Activated effector memory CD4-positive, alpha-beta T cell treated with anti-CD3 and anti-CD28 coated beads, Interleukin-2, amount 50 U/mL, for 16 hours (primary cell): ENCODE results near the gene TMEM167B.
A peak's percentile ranks its signal among the peaks of the same experiment; 100 is the strongest.
"Not testable (repeated sequence)": the region's sequence is repeated elsewhere in the genome, so short reads cannot be mapped to it uniquely, and the experiment has no call there.

Experiments used
- DNase-seq: peaks from one replicate; pipeline ENCODE4 v3.0.0-alpha.2; 2020

Gene TMEM167B

DNA sequence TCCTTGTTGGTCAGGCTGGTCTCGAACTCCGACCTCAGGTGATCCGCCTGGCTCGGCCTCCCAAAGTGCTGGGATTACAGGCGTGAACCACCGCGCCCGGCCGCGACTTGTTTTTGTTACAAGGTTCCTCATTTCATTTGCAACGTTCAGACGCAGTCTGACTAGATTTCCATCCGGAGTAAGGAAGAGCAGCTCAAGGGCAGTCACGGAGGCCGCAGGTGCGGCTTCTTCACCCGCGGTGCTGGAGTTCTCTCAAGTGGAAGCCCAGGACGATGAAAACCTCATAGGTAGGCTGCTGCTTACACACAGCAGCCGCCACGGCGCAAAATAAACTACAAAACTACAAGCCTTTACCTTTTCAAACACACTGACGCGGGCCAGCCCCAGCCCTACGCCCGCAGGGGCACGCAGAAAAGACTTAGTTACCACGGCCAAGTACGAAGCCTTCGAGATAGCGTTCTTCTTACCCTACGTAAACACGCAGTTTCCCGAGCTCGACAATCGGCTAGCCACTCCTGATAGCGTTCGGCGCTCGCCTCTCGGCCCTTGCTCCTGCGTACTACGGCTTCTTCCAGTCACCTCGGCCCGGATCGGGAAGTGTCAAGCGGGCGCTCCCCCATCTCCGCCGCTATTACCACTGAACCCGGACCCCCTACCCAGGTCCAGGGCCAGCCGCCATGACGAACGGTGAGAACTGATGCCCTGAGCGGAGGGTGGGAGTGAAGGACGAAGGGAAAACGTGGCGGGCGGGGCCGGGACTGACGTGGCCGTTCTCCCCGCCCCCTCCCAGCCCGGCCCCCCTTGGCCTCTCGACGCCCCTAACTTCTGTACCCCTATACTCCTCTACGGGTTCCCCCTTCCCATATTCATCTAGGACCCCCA is at the start of gene TMEM167B:
Gene TMEM167B (plus strand): TSS at position 569 of the 882 bp plus-strand sequence. CDS start 109 bp downstream, at position 678.
- DNase-seq, result peak; percentile 96

DNA sequence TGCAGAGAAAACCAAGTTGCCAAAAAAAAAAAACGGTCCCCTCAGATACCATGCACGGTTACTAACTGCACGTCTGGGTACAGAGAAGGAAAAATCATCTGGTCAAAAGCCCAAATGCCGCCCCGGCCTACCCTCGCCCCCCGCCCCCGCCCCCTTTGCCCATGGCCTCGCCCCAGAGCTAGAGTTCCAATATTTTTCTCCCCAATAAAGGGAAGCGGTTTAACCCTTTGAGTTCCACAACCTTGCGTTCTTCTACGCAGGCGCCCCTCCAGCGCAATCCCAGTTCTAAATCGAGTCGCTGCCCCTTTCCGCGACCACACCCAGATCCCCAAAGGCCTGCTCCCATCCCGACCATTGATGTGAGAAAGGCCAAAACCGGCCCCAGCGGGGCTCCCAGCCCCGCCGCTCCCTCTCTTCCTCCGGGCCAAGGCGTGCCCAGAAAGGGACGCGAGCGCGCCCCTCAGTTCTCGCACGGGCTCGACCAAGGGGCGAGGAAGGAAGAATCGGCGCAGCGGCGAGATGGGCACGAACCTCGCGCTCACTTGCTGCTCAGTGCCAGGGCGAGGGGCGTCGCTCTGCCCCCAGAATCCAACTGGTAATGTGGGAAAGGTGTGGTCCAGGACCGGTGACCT is 49.5 kb upstream of the TMEM167B start:
- peak; percentile 73 for DNase-seq

DNA sequence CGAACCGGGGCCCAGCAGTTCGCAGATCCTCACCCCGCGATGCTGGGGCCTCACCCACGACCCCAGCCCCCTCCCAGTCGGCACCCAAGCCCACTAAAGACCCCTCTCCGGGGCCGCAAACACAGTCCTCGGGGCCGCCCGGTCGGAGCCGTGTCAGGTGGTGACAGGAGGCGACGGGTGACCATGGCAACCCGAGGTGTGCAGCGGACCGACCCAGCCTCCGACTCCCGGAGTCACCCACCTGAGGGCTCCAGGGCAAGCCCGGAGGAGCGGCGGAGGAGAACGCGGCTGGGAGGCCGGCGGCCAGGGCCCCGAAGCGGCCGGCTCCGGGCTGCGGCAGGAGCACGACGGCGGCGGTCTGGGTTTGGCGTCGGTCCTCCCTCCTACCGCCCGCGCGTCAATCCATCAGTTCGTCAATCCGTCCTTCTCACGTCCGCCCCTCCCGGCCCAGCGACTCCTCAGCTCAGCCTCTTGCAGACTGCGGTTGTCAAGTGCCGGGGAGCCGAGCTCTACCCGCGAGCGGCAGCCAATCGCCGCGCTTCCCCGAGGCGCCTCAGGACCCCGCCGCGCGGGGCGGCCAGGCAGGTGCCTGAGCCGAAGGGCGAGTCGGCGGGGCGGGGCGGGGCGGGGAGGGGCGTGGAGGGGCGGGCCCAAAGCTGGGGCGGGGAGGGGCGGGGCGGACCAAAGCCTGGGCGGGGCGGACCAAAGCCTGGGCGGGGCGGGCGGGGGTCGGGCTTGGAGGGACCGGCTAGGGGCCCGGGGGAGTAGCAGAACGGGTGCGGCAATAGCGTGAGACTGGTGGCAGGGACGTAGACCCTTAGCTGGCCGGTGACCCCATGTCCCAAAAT is 48.7 kb upstream of the TMEM167B start, which contains the start of gene WDR47:
Gene WDR47 (minus strand): TSS at position 482 of the 848 bp plus-strand sequence. CDS start 18,590 bp downstream, outside the sequence.
- peak; percentile 98 for DNase-seq

DNA sequence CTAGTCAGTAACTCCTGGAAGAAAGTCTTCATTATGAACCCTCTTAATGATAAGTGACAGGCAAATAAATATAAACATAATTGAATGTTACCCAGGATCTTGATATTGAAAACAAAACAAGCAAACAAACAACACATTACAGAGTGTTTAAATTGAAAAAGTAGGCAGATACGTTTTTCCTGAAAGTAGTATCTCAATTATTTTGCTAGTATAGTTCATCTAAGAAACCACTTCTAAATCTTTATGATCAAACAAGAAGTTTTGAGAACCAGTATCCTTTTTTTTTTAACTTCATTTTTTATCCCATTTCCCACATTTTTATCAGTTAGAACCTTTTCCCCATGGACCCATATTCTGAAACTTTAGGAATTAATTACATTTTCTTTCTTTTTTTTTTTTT is 45.0 kb upstream of the TMEM167B start:
- no peak for DNase-seq

DNA sequence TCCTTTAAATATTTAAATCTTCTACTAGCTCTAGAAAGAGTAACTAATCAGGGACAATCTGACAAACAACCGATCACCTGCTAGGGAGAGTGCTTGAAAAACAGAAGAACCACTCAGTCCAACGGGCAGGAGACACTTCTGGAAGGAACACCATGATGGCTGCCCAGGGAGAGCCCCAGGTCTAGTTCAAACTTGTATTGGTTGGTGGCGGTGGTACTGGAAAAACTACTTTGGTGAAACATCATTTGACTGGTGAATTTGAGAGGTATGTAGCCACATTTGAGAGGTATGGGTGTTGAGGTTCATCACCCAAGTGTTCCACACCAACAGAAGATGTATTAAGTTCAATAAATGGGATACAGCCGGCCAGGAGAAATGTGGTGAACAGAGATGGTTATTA is 43.9 kb upstream of the TMEM167B start:
- DNase-seq, result no peak

DNA sequence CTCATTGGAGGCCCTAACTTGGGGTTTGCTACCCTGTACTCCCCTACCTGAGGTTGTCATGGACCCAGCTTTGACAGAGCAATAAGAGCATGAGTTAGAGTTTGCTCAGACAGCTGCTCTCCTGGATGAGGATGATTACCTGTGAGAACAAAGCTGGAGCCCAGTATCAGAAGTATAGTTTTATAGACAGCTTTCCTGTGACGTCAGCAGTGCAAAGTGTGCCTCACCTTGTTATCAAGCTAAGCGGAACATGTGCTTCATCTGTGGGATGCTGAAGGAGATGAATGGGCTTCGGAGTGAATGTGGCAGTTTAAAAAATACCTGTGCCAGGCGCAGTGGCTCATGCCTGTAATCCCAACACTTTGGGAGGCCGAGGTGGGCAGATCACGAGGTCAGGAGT is 43.2 kb upstream of the TMEM167B start:
- DNase-seq, result no peak

DNA sequence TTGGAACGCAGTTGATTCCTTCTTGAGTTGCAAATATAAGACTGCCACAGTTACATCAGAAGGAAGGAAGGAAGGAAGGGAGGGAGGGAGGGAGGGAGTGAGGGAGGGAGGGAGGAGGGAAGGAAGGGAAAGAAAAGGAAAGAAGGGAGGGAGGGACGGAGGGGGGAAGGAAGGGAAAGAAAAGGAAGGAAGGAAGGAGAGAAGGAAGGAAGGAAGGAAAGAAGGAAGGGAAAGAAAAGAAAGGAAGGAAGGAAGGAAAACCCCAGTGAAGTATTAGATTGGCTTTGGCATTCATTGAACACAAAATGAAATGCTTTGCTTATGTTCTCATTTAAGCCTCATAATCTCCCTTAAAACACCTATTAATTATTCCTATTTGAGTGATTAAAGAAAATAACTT is 42.2 kb upstream of the TMEM167B start:
- DNase-seq, result no peak

DNA sequence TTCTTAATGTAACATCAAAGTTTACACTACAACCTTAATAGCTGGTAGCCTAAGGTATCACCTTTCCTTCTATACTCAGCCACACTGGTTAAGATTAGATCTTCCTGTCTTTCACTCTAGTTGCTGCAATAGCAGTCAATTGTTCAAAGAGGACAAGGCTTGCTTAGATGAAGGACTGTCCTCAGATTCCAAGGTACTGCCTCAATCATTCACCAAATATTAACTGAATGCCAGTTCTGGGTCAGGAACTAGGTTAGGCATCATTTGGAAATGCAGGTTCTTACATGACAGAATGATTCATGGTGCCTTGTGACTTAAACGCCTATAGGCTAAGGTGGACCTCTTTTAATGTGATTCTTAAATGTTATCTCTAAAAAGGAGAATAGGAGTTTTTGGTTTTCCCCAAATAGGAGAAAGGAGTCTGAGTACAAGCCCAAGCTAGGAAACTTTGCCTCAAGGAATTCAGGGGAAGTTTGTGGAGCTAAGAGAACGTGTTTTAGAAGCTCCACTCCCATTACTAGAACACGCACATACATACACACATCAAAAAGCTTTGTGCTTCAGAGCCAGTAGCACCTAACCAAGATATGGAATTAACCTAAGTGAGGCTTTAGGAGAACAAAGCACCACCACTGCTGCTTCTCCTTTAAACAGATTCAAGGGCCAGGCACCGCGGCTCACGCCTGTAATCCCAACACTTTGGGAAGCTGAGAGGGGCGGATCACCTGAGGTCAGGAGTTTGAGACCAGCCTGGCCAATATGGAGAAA is 40.2 kb upstream of the TMEM167B start:
- no peak for DNase-seq

DNA sequence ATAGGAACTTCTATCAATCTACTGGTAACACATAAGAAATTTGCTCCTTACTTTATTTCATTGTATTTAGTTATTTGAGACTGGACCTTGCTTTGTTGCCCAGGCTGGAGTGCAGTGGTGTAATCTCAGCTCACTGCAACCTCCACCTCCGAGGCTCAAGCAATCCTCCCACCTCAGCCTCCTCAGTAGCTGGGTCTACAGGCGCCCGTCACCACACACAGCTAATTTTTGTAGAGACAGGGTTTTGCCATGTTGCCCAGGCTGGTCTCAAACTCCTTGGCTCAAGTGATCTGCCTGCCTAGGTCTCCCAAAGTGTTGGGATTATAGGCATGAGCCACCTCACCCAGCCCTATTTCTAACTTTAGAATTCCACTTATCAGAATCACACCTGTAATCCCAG is 38.4 kb upstream of the TMEM167B start:
- not testable (repeated sequence) for DNase-seq

DNA sequence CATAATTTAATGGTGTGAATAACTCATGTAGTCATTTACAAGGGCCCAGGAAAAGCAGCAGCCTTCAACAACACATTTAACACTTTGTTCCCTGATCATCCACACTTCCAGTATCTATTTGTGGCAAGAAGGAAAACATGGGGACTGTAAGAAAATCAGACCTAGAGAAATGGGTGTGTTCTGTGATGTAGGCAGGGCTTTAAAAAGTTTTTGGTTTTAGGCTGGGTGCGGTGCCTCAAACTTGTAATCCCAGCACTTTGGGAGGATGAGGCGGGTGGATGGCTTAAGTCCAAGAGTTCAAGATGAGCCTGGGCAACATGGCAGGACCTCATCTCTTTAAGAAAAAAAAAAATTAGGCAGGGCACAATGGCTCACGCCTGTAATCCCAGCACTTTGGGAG is 34.5 kb upstream of the TMEM167B start:
- no peak for DNase-seq

DNA sequence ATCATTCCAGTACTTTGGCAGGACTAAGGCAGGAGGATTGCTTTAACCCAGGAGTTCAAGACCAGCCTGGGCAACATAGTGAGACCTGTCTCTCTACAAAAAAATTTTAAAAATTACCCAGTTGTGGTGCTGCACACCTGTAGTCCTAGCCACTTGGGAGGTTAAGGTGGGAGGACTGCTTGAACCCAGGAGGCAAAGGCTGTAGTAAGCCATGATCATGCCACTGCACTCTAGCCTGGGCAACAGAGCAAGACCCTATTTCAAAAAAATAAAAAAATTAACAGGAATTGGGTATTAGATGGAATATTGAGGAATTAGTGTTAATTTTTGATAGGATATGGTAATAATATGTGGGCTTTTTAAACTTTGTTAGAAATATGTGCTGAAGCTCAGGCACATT is 31.5 kb upstream of the TMEM167B start:
- DNase-seq, result no peak

DNA sequence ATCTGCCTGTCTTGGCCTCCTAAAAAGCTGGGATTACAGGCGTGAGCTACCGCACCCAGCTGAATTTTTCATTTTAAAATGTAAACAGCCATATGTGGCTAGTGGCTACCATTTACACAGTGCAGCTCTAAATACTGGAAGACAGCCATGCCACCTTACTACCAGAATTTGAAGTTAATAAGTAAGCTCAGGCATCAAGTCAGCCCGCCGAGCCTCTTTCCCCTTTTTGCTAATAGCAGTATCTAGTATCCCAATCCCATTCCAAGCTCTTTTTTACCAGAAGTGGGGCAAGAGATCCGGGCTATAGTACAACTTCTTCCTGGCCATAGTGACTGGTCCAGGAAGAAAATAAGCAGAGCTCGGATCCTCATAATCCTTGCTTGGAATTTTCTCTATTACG is 29.9 kb upstream of the TMEM167B start:
- no peak for DNase-seq

DNA sequence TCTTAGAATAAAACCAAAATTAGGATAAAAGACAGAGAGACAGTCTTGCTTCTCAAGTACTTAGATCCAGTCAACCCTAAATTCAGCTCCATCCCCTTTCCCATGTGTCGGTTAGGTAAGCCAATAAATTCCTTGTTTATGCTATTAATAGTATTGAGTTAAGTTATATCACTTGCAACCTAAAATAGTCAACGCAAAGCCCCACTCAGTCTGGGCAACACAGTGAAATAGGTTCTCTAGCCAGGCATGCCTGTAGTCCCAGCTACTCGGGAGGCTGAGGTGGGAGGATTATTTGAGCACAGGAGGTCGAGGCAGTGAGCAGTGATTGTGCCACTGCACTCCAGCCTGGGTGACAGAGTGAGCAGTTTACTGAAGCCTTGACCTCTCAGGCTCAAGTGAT is 29.4 kb upstream of the TMEM167B start:
- no peak for DNase-seq

DNA sequence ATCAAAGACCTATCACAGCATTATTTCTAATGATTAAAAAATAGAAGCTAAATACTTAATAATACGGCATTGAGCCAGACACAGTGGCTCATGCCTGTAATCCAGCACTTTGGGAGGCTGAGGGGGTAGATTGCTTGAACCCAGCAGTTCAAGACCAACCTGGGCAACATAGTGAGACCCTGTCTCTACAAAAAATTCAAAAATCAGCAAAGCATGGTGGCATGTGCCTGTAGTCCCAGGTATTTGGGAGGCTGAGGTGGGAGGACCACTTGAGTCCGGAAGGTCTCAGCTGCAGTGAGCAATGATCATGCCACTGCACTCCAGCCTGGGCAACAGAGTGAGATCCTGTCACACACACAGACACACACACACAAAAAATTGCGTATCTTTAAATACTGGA is 25.4 kb upstream of the TMEM167B start:
- DNase-seq, result no peak

DNA sequence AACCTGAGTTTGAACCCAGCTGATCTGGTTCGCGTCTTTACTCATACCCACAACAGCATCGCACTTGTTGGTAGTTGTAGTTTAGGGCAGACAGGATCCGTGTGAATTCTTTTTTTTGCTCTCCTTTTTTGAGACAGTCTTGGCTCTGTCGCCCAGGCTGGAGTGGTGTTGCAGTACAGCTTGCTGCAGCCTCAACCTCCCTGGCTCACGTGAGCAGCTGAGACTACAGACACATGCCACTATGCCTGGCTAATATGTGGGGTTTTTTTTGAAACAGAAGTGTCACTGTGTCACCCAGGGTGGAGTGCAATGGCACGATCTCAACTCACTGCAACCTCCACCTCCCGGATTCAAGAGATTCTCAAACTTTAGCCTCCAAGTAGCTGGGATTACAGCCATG is 22.7 kb upstream of the TMEM167B start:
- DNase-seq, result no peak

DNA sequence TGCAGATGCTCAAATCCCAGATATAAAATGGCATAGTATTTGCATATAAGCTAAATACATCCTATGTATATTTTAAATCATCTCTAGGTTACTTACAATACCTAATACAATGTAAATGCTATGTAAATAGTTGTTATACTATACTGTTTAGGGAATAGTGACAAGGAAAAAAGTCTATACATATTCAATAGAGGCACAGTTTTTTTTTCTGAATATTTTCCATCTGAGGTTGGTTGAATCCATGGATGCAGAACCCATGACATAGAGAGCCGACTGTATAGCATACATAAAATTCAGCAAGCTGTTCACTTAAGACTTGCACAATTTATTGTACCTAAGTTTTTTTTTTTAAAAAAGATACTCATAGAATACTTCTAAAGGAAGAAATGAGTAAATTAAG is 21.3 kb upstream of the TMEM167B start:
- DNase-seq, result no peak

DNA sequence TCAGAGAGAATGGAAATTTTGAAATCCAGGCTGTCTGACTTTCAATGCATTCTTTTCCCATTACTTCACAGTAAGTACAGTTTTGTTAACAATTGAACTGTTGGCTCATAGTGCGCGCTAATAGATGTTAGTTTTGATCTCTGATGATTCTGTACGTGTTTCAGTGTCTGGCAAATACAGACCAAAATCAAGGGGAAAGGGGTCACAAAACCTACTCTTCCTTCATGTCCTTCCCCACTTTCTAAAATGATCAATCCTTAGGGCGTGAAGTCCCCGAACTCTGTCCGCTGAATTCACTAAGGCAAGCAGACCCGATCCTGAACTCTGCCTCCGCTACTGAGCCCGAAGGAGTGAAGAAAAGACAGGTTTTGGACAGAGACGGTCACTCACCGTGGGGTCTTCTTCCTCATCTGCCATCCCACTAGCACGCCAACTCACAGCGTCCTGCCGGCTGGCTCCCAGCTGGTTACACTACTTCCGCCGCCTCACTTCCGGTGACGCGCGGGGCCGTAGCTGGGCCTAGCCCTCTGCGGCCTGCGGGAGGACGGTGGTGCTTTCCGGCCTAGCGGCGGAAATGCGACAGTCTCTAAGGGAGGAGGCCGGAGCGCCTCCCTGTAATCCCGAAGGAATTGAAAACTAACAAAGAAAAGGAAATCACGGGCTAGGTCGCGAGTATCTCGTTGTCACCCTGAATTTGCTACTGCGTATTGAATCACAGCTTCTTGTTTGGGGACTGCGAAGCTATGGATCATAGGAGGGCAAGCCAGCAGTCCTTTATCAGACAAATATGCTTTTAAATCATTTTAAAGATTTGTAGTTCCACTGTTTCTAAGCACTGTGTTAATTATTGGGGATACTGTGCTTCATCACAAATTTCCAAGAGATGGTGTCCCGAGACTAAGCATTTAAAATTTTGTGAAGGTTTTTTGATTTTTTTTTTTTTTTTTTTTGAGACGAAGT is 14.8 kb upstream of the TMEM167B start, which contains the start of gene TAF13:
Gene TAF13 (minus strand): TSS at position 473 of the 960 bp plus-strand sequence. CDS start 56 bp downstream, at position 417.
- DNase-seq, result peak; percentile 96

DNA sequence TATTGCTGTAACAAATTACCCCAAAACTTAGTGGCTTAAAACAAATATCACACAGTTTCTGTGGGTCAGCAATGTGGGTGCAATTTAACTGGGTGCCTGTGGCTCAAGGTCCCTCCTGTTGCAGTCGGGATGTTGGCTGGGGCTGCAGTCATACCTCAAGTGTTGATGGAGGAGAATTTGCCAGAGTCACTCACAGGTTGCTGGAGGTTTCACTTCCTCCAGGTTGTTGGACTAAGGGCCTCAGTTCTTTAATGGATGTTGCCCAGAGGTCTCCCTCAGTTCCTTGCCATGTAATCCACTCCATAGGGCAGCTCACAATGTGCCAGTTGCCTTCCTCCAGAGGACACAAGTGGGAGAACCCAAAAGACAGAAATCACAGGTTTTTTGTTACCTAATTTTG is 12.2 kb upstream of the TMEM167B start:
- no peak for DNase-seq

DNA sequence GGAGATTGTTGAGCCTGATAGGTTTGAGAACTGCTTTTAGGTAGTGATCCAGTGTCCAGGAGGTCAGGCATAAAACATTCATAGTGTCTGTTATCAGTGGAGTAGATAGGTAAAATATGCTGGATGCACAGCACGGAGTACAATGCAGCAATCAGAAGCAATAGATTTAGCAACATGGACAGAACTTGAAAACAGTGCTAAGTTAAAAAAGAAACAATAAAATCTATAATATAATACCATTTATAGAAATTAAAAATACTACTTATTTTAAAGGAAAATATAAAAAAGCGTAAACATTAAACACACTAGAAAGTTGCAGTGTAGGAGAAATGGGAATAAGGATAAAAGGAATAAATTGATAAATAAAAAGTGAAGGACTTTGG is 11.3 kb upstream of the TMEM167B start:
- no peak for DNase-seq

DNA sequence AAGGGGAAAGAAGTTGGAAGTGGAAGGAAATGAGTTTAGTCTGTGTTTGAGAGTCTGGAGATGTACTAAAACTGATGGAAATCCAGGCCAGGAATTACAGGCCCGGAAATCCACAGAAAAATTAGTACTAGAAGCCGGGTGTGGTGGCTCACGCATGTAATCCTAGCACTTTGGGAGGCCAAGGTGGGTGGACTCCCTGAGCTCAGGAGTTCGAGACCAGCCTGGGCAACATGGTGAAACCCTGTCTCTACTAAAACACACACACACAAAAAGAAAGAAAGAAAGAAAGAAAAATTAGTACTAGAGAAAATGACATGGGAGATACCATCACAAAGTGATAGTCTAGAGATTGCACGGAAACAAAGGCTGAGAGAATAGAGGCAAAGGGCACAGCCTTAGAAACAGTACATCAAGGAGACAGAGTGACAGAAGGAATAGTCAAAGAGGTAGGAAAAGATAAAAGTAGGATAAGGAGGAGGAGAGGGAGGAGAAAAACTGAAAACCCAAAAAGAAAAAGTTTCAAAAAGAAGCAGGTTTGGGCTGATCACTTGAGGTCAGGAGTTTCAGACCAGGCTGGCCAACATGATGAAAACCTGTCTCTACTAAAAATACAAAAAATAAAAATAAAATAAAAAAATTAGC is 10.0 kb upstream of the TMEM167B start:
- no peak for DNase-seq

DNA sequence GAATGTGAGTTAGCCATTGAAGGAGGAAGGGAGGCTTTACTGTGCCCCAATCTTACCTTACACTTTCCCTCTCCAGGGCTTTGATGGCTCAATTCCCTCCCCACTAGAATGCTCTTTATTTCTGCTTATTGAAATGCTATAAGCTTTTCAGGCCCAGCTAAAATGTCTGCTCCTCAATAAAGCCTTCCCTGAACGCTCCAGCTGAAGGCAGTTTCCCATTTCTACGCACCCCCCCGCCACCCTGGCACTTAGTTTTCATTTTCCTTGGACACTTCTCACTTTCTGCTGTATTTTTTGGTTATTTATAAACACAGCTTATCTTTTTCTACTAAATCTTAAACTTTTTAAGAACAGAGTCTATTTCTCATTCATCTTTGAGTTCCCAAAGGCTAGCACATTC is 7.1 kb upstream of the TMEM167B start:
- no peak for DNase-seq
